Bronchial epithelial cell (primary cell): Measurements from ENCODE around the gene AHNAK. TPM values are rescaled to one million over a fixed set of nuclear protein-coding genes. Genes with fewer than 3 reads are reported as not detected.
A peak's percentile ranks its signal among the peaks of the same experiment; 100 is the strongest.

Source experiments
- DNase-seq: peaks from one replicate; pipeline ENCODE4 v3.0.0-alpha.2; 2010; ENCODE audit warnings: low read depth
- FAIRE-seq: peaks from 2 replicates; lab custom pipeline; 2011; peaks lifted over from hg19 to GRCh38; lab: Jason Lieb, UNC
- H3K27me3 ChIP-seq: 2 replicates; pipeline ENCODE4 v1.5.1; 2011; ENCODE audit warnings: low read length; ENCODE audit not compliant: control insufficient read depth, insufficient read depth
- H3K36me3 ChIP-seq: 2 replicates; pipeline ENCODE4 v1.5.1; 2011; ENCODE audit warnings: low read length; ENCODE audit not compliant: control insufficient read depth, insufficient read depth
- H3K4me3 ChIP-seq: 2 replicates; pipeline ENCODE4 v1.5.1; 2011; ENCODE audit warnings: mild to moderate bottlenecking, low read depth, low read length, control low read depth
- total RNA-seq: library from RNA; depleted of rRNA; stranded (reverse); fragments of >200 nt; gene quantifications from 2 replicates; pipeline ENCODE4 v1.2.1, GENCODE V29; 2014
- TF ChIP-seq, protein P1 (sequence below): IDR thresholded peaks from 2 replicates; pipeline ENCODE4 v1.5.1; 2011; ENCODE audit warnings: mild to moderate bottlenecking, moderate library complexity, low read length, control low read depth, inconsistent platforms; ENCODE audit not compliant: insufficient read depth, severe bottlenecking

AHNAK gene
- total RNA-seq, 1 donor from 2014 or later = 354 TPM

DNA sequence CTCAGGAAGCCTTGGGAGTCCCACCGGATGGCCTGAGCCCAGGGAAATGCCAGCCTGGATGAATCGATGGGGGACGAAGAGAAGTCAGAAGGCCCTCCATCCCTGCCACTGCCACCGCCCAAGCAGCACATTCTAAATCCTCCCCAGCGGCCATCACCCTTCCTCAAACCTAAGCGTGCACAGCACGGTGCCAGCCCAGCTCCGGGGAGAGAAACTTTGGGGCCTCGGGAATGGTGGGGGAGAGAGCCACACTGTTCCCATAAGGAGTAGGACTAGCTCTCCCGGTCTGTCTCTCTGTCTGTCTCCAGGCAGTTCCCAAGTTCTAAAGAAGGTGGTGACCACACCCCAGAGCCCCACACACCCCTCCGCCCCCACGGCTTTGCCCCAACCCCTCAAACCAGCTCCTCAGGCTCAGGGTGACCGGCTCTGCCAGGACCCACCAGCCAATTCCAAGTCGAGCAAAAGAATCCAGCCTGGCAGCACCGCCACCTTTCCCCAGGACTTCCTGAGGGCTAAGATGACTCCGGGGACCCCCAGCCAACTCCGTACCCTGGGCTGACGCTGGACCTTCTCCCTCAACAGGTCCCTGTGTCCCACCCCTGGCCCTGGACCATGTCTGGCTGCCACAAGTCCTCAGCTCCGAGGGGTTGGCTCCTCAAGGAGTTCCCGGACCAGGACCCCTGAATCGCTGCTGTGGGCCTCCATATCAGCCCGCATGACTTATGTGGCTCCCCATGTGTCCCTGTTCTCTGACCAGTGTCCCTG, 2.7 kb downstream of the AHNAK start:
- TF ChIP-seq, protein P1, sequence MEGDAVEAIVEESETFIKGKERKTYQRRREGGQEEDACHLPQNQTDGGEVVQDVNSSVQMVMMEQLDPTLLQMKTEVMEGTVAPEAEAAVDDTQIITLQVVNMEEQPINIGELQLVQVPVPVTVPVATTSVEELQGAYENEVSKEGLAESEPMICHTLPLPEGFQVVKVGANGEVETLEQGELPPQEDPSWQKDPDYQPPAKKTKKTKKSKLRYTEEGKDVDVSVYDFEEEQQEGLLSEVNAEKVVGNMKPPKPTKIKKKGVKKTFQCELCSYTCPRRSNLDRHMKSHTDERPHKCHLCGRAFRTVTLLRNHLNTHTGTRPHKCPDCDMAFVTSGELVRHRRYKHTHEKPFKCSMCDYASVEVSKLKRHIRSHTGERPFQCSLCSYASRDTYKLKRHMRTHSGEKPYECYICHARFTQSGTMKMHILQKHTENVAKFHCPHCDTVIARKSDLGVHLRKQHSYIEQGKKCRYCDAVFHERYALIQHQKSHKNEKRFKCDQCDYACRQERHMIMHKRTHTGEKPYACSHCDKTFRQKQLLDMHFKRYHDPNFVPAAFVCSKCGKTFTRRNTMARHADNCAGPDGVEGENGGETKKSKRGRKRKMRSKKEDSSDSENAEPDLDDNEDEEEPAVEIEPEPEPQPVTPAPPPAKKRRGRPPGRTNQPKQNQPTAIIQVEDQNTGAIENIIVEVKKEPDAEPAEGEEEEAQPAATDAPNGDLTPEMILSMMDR = no peak
- peak overlapping the region; percentile 95 for H3K4me3 ChIP-seq
- FAIRE-seq = no peak
- peaks cover 12% of the 10 kb centered on the region for H3K36me3 ChIP-seq
- DNase-seq = peak; percentile 28
- H3K27me3 ChIP-seq = no peaks in the 10 kb centered on the region

DNA sequence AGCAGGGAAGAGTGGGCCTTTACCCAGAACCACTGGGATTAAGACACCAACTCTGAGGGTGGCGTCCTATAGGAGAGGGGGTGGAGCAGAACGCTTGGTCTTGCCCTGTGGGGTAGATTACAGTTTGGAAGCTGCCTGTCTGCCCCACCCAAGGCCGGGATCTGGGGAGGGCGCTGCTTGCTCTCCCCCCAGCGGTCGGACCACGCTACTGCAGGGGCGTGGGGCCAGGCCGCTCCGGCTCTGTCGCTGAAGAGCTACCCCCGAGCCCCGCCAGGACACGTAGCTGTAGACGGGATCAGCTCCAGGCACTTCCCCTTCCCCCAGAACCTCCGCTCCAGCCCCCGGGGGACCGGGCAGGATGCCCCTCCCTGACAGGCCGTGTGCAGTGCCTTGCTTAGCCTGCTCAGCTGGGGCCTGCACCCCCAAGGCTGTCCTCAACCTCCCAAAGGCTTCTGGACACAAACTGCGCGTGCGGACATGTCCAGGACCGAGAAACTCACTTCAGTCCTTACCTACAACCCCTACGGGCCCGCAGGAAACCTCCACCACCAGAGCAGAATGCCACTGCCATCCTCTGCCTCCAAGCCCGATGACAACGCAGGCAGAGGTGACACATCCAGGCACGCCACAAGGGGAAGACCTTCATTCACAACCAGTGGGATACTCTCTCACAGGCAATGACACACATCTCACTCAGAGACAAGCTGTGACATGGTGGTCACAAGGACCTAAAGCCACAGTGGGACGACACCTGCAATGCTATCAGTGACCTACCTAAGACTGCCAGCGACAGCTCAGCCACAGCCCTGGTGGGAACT, 3.6 kb downstream of the AHNAK start:
- DNase-seq = peak; percentile 73
- FAIRE-seq = peak; percentile 32
- peaks cover 18% of the 10 kb centered on the region for H3K36me3 ChIP-seq
- H3K4me3 ChIP-seq = peak overlapping the region; percentile 95
- TF ChIP-seq, protein P1 = peak; percentile 99
- no peaks in the 10 kb centered on the region for H3K27me3 ChIP-seq

DNA sequence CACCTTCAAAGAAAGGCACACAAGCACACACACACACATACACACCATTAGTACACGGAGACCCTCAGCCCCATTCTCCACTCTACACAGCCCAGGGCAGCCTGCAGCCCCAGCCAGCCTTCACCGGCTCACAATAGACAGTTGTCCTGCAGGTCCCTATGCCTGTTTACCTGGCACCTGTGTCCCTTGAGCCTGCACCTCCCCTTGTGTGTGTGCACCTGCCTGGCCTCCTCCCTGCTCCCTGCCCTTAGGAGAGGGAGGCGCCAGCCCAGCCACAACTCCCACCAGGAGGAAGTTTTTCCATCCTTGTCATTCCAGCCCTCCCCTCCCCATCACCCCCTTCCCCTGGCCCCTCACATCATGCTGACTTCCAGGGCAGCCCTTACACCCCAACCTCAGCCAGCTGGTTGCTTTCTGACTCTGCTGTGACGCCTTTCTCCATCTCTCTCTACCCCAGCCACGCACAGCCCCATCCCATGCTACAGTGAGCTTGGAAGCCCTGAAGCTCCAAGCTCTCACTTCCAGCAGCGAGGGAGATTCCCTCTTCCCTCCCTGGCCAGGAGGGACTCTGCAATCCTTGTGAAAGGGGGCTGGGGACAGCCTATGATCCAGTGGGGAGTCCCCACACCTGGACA, 4.4 kb downstream of the AHNAK start:
- DNase-seq (no peak), FAIRE-seq (no peak)
- Histone ChIP-seq H3K27me3 (no peaks in the 10 kb centered on the region), H3K4me3 (peak overlapping the region; percentile 95), H3K36me3 (peaks cover 21% of the 10 kb centered on the region)
- TF ChIP-seq, protein P1 = no peak

DNA sequence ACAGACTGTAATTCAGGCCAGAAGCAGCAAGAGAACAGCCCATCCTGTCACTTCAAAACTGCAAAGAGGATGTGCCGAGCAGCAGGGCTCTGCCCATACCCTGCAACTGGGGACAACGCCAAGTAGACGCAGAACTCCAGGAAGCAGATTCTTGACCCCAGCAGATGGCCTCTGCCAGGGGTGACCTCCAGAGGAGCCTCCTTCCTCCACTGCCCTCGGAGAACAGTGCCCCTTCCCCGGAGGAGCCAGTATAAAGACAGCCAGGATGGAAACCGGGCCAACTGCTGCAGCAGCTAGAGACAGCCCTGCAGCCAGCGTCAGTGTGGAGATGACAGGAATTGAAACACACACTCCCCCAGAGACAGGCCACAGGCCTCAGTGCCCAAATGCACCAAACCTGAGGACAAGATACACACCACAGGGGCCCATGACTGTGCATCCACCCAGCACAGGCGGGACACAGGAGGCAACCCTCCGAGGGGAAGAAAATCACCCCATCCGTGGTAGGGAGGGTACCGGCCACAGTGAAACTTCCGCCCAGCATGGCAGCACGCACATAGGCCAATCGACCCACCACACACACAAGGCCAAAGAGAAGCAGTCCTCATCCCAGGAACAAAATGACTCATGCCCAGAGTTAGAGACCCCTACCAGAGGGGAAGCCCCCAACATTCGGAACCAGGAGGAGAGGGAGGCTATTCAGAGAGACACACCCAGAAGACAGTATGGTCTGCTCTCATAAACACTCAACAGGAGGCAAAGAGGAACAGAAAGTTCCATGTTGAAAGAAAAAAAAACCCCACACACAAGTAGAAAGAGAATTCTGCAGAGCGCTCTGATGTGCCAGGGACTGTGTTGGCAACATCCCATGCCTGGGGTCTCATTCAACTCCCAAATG, 5.6 kb downstream of the AHNAK start:
- Histone ChIP-seq H3K4me3 (no peak overlapping the region), H3K27me3 (no peaks in the 10 kb centered on the region), H3K36me3 (peaks cover 26% of the 10 kb centered on the region)
- DNase-seq (peak; percentile 9), FAIRE-seq (no peak)
- TF ChIP-seq, protein P1 = no peak

DNA sequence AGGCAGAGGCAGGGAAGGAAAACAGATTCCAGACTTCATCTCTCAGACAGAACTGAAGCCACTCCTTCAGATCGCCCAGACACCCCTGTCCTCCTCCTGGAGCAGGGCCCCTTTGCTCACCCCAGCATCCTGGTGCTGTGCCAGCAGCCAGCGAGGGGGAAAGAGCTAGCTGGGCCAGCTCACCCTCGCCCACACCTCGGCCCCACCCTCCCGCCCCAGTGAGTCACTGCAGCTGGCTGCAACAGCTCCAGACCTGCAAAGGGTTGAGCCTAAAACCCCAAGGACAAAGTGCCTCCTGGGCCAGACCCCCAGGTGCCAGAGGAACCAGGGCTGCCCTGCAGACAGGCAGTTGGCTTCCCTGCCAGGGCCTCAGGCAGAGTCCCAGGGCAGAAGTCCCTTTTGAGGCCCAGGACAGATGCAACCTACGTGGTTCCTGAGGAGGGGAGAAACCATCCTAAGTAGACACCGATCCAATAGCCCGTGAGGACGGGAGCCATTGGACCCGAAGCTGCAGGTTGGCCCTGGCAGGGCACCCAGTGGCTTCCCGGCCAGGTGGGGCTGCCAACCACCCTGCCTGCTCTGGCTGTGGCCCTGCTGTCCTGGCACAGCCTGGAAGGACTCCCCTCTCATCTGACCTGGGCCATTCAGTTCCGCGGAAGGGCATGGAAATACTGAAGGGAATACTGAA, 7.2 kb downstream of the AHNAK start:
- H3K4me3 ChIP-seq = peak overlapping the region; percentile 4
- no peak for FAIRE-seq

More for the DNA sequence above, 7.2 kb downstream of the AHNAK start:
- DNase-seq = peak; percentile 84
- Histone ChIP-seq H3K36me3 (peaks cover 32% of the 10 kb centered on the region), H3K27me3 (no peaks in the 10 kb centered on the region)
- TF ChIP-seq, protein P1 = no peak
